Measurements from ENCODE around the gene PRTFDC1. TPM values are rescaled to one million over a fixed set of nuclear protein-coding genes. Genes with fewer than 3 reads are reported as not detected.

Gene PRTFDC1
- total and polyA plus RNA-seq, 2 of the 8 experiments (the other 6 are each of a cell fraction or from before 2014, with no cell fraction given): 5.9 to 6.6 TPM

DNA sequence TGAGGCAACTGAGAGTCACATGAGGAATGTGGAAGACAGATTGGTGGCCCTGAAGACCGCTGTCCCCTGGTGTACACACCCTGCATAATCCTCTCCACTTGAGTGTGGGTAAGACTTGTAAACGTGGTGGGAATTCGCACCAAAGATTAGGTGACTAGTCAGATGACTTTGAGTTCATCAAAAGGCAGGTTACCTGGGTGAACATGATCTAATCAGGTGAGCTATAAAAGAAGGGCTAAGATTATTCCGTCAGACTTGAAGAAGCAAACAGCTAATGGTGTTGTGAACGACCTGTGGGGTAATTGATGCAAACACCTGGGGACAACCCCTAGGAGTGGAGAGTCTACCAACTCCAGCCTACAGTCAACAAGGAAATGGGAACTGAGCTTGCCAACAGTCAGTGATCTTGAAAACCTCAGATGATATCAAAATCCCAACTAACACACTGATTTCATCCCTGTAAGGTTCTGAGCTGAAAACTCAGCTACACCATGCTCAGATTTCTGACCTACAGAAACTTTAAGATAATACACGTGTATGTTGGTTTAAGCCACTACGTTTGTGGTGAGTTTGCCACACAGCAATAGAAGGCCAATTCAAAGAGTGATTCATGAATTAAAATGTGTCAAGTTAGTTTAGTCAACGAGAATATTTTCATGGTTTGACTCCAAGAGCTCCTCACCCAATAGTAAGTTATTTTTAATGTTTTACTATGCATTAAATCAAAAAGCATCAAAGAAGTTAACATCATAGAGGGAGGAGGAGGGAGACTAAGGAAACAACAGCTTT, 16.7 kb downstream of the PRTFDC1 start:
- Histone ChIP-seq H4K91ac (replicated peaks; ENCODE audit: insufficient read length, low read length) (no peak overlapping the region), H2BK20ac (ENCODE audit: low read length) (no peak overlapping the region), H3K4me1 (replicated peaks in 1 of 4; ENCODE audit: control insufficient read depth in 3 of 4, insufficient read depth in 4 of 4, low read length in 3 of 4) (no peaks in the 10 kb centered on the region), H2BK12ac (ENCODE audit: low read depth, low read length) (no peak overlapping the region), H2BK5ac (ENCODE audit: low read depth, low read length) (no peak overlapping the region), H3K36me3 (ENCODE audit: control insufficient read depth in 2 of 4, insufficient read depth in 4 of 4, low read length in 3 of 4) (no peaks in the 10 kb centered on the region), H3K23ac (ENCODE audit: insufficient read length) (no peak overlapping the region), H3K79me2 (ENCODE audit: control insufficient read depth in 1 of 2, insufficient read depth in 2 of 2, low read length in 2 of 2) (no peaks in the 10 kb centered on the region), H3K79me1 (ENCODE audit: low read depth, low read length) (no peaks in the 10 kb centered on the region), H3K4me2 (ENCODE audit: insufficient read depth in 1 of 2, low read depth in 2 of 2, low read length in 2 of 2) (no peak overlapping the region), H2BK120ac (replicated peaks; ENCODE audit: low read depth, low read length) (no peak overlapping the region), H2AFZ (ENCODE audit: low read length) (no peak overlapping the region), H3K4ac (replicated peaks; ENCODE audit: insufficient read length, low read depth, low read length) (no peak overlapping the region), H2AK5ac (ENCODE audit: low read depth, low read length) (no peak overlapping the region), H3K4me3 (ENCODE audit: extremely low read depth in 1 of 4, insufficient read depth in 2 of 4, low read depth in 3 of 4, low read length in 4 of 4) (no peak overlapping the region), H3K14ac (ENCODE audit: insufficient read length) (no peak overlapping the region), H4K5ac (ENCODE audit: insufficient read length, low read depth, low read length) (no peak overlapping the region), H3K9ac (replicated peaks in 1 of 4; ENCODE audit: extremely low read depth in 1 of 4, low read depth in 3 of 4, low read length in 3 of 4) (no peak overlapping the region), H2BK15ac (ENCODE audit: low read length) (no peak overlapping the region), H3K23me2 (ENCODE audit: low read depth, low read length) (no peaks in the 10 kb centered on the region), H3K9me3 (ENCODE audit: insufficient read depth in 2 of 2, low read depth in 1 of 2, low read length in 1 of 2) (no peaks in the 10 kb centered on the region), H3K27me3 (replicated peaks in 1 of 4; ENCODE audit: control insufficient read depth in 3 of 4, extremely low read depth in 1 of 4, insufficient read depth in 3 of 4, low read length in 3 of 4) (no peaks in the 10 kb centered on the region), H3K27ac (ENCODE audit: low read depth, low read length) (no peak overlapping the region), H3K18ac (ENCODE audit: extremely low read depth, low read length) (no peak overlapping the region), H4K20me1 (replicated peaks in 1 of 2; ENCODE audit: control insufficient read depth in 1 of 2, insufficient read depth in 2 of 2, low read length in 2 of 2) (no peaks in the 10 kb centered on the region), H4K8ac (ENCODE audit: extremely low read depth, insufficient read depth, low read length) (no peak overlapping the region), H3K56ac (replicated peaks; ENCODE audit: insufficient read length, low read depth, low read length) (no peak overlapping the region)
- WGBS, 2 experiments (ENCODE audit: extremely low coverage in 1 of 2, insufficient coverage in 1 of 2, insufficient read length in 1 of 2, insufficient replicate concordance in 2 of 2, low coverage in 1 of 2, low lambda C conversion rate in 2 of 2, missing lambda C conversion rate in 1 of 2): 92% methylated on average over 8 of the region's 8 CpGs; no CpG with 5 or more reads in 1 of the 2 experiments
- CTCF ChIA-PET (ENCODE audit: partially characterized antibody): interaction anchor here (0.6 to 2.2 kb wide), 5 partner anchors 8 to 323 kb away, joined by 3 to 7 read pairs (median 5); no protein-coding TSS in a partner anchor
- POLR2A ChIA-PET (ENCODE audit: partially characterized antibody): interaction anchor here (1.2 kb wide), 1 partner anchor 15 kb away, joined by 8 read pairs; no protein-coding TSS in a partner anchor
- DNase-seq (ENCODE audit: low read depth in 1 of 2, low spot score in 2 of 2): no peak
- TF ChIP-seq HDAC2 (IDR thresholded peaks at IDR 0.05; ENCODE audit: borderline replicate concordance in 1 of 2, low read depth in 2 of 2, low read length in 2 of 2) (no peak), KDM1A (IDR thresholded peaks at IDR 0.05; ENCODE audit: borderline replicate concordance, low read length) (no peak), MAFK (IDR thresholded peaks at IDR 0.05; ENCODE audit: low read depth, low read length) (no peak), CTCF (IDR thresholded peaks at IDR 0.05; ENCODE audit: control extremely low read depth in 1 of 3, insufficient read depth in 1 of 3, low read depth in 1 of 3, low read length in 3 of 3) (peak in 1 of 3 experiments; percentile 6; a peak in 1 of 4 replicates), CBX8 (IDR thresholded peaks at IDR 0.05; ENCODE audit: borderline replicate concordance, low read depth, low read length) (no peak), SIN3A (conservative IDR thresholded peaks at IDR 0.05 in 1 of 2, IDR thresholded peaks at IDR 0.05 in 1 of 2; ENCODE audit: low read depth in 1 of 2, low read length in 2 of 2) (no peak)
- no peak for FAIRE-seq

All from H1 (cell line).